MCF 10A (cell line): ENCODE measurements around the gene DDX3Y. TPM values are rescaled to one million over a fixed set of nuclear protein-coding genes. Genes with fewer than 3 reads are reported as not detected.

Experiments used
- BruUV-seq: library from RNA; stranded (reverse); fragments of 400-500 nt; replicated peaks from 2 replicates; lab custom pipeline; 2021; lab: Mats Ljungman, UMichigan
- CTCF ChIA-PET: fragments of 300-600 bp; sonication (Branson Sonifier 250); formaldehyde crosslinking; extraction: SDS; loops from one replicate; lab custom pipeline; 2021; ENCODE audit warnings: antibody characterized with exemption, inconsistent platforms; lab: Yijun Ruan, JAX
- POLR2A ChIA-PET: fragments of 300-600, 350-650 bp; sonication (Branson Sonifier 250); formaldehyde crosslinking; extraction: SDS; loops from one replicate; lab custom pipeline; 2020; ENCODE audit warnings: antibody characterized with exemption, inconsistent platforms; lab: Yijun Ruan, JAX
- DNase-seq: peaks from one replicate; pipeline ENCODE4 v3.0.0-alpha.2; 2018; ENCODE audit not compliant: unreplicated experiment
- H3K27ac Mint-ChIP-seq: one replicate; pipeline ENCODE4 v1.8.0; 2022; ENCODE audit warnings: mild to moderate bottlenecking, low read depth, mixed read lengths; ENCODE audit not compliant: unreplicated experiment
- H3K27me3 Mint-ChIP-seq: one replicate; pipeline ENCODE4 v1.8.0; 2022; ENCODE audit warnings: mixed read lengths; ENCODE audit not compliant: insufficient read depth, unreplicated experiment
- H3K36me3 Mint-ChIP-seq: one replicate; pipeline ENCODE4 v1.8.0; 2022; ENCODE audit warnings: mild to moderate bottlenecking, moderate library complexity, mixed read lengths; ENCODE audit not compliant: insufficient read depth, unreplicated experiment
- H3K4me1 Mint-ChIP-seq: one replicate; pipeline ENCODE4 v1.8.0; 2022; ENCODE audit warnings: mixed read lengths; ENCODE audit not compliant: insufficient read depth, unreplicated experiment
- H3K4me3 Mint-ChIP-seq: one replicate; pipeline ENCODE4 v1.8.0; 2022; ENCODE audit warnings: mild to moderate bottlenecking, moderate library complexity, mixed read lengths; ENCODE audit not compliant: unreplicated experiment
- H3K9me3 Mint-ChIP-seq: one replicate; pipeline ENCODE4 v1.8.0; 2022; ENCODE audit warnings: mixed read lengths; ENCODE audit not compliant: unreplicated experiment
- CTCF ChIP-seq: fragments of 200-600 bp; IDR thresholded peaks from one replicate; pipeline ENCODE4 v1.8.0; 2022; ENCODE audit warnings: antibody characterized with exemption, mild to moderate bottlenecking; ENCODE audit not compliant: unreplicated experiment
- intact Hi-C: fragments of 100-400 bp; cut with micrococcal nuclease; formaldehyde crosslinking; loops from 2 replicates; pipeline ENCODE4 v1.14.1; 2022
- total RNA-seq: library from RNA; stranded (reverse); gene quantifications from 2 replicates; pipeline ENCODE4 v1.2.3, GENCODE V29; 2022

DDX3Y gene
- total RNA-seq, 1 experiment from 2014 or later: not detected

GRCh38 chrY:12928043-12928442 is 23.4 kb downstream of the DDX3Y start:
- TF ChIP-seq CTCF: no peak
- ChIA-PET CTCF (no interaction called here), POLR2A (no interaction called here)
- H3K9me3 Mint-ChIP-seq: no peaks in the 10 kb centered on the region
- no peaks in the 10 kb centered on the region for H3K36me3 Mint-ChIP-seq
- no peaks in the 10 kb centered on the region for H3K27me3 Mint-ChIP-seq
- no peak overlapping the region for H3K27ac Mint-ChIP-seq
- intact Hi-C loops: no loop called here
- no peak overlapping the region for H3K4me3 Mint-ChIP-seq
- no peak for DNase-seq
- H3K4me1 Mint-ChIP-seq: no peaks in the 10 kb centered on the region
- BruUV-seq: no TSS peak

- no peaks in the 10 kb centered on the region for H3K27me3 Mint-ChIP-seq
- H3K4me3 Mint-ChIP-seq: no peak overlapping the region
- no peaks in the 10 kb centered on the region for H3K9me3 Mint-ChIP-seq
- CTCF ChIA-PET: no interaction called here
- no peaks in the 10 kb centered on the region for H3K36me3 Mint-ChIP-seq
- no peaks in the 10 kb centered on the region for H3K4me1 Mint-ChIP-seq
- TF ChIP-seq CTCF: no peak
- intact Hi-C loops: no loop called here
- no peak for DNase-seq
- POLR2A ChIA-PET: no interaction called here
- no TSS peak for BruUV-seq
- no peak overlapping the region for H3K27ac Mint-ChIP-seq
Measured at GRCh38 chrY:12941725-12942687, 37.3 kb downstream of the DDX3Y start.

Other genes with a start within 250 kb of the DDX3Y start
- not detected in 2 replicates for gene USP9Y, start 203.6 kb upstream of the DDX3Y start, total RNA-seq